ENCODE results near the gene DYNC2I2.

DYNC2I2 gene

GRCh38 chr9:128625391-128626146 is 31.1 kb downstream of the DYNC2I2 start:
- H3K27ac ChIP-seq, result peak overlapping the region; percentile 99
- DNase-seq (ENCODE audit: low spot score), result no peak
- TF ChIP-seq CTCF (conservative IDR thresholded peaks at IDR 0.05; ENCODE audit: low read depth), result no peak
- ChIA-PET POLR2A (ENCODE audit: low non-redundant PET) (interaction anchor here (1.1 kb wide), 1 partner anchor 36 kb away, joined by 3 read pairs; no protein-coding TSS in a partner anchor), CTCF (interaction anchor here (0.6 to 1.3 kb wide), 3 partner anchors 9 to 10 kb away, joined by 3 to 13 read pairs (median 4); no protein-coding TSS in a partner anchor)

- POLR2A ChIA-PET (ENCODE audit: low non-redundant PET), result interaction anchor here (0.6 to 0.7 kb wide), 2 partner anchors 40 to 583 kb away, joined by 3 to 4 read pairs; no protein-coding TSS in a partner anchor
- no peak for TF ChIP-seq CTCF (conservative IDR thresholded peaks at IDR 0.05; ENCODE audit: low read depth)
- peak overlapping the region; percentile 99 for H3K27ac ChIP-seq
- CTCF ChIA-PET, result interaction anchor here (0.6 to 1.3 kb wide), 3 partner anchors 10 to 186 kb away, joined by 3 to 13 read pairs (median 4); no protein-coding TSS in a partner anchor
- no peak for DNase-seq (ENCODE audit: low spot score)
Observed at GRCh38 chr9:128624566-128624965, 32.1 kb downstream of the DYNC2I2 start.

GRCh38 chr9:128621730-128622455 is 34.8 kb downstream of the DYNC2I2 start:
- H3K27ac ChIP-seq, result peak overlapping the region; percentile 6
- no peak for DNase-seq (ENCODE audit: low spot score)
- no peak for TF ChIP-seq CTCF (conservative IDR thresholded peaks at IDR 0.05; ENCODE audit: low read depth)
- ChIA-PET POLR2A (ENCODE audit: low non-redundant PET) (interaction anchor here (0.6 kb wide), 1 partner anchor 80 kb away, joined by 6 read pairs; no protein-coding TSS in a partner anchor), CTCF (interaction anchor here (0.7 to 0.9 kb wide), 3 partner anchors 11 to 104 kb away, joined by 3 to 5 read pairs (median 5); no protein-coding TSS in a partner anchor)

GRCh38 chr9:128619779-128620178 is 36.9 kb downstream of the DYNC2I2 start:
- TF ChIP-seq CTCF (conservative IDR thresholded peaks at IDR 0.05; ENCODE audit: low read depth), result no peak
- CTCF ChIA-PET, result interaction anchor here (0.7 kb wide), 1 partner anchor 196 kb away, joined by 4 read pairs; no protein-coding TSS in a partner anchor
- POLR2A ChIA-PET (ENCODE audit: low non-redundant PET), result interaction anchor here (0.6 to 0.7 kb wide), 2 partner anchors 37 to 1757 kb away, joined by 3 read pairs; no protein-coding TSS in a partner anchor
- peak overlapping the region; percentile 28 for H3K27ac ChIP-seq
- no peak for DNase-seq (ENCODE audit: low spot score)

GRCh38 chr9:128619127-128619526 is 37.5 kb downstream of the DYNC2I2 start:
- CTCF ChIA-PET, result no interaction called here
- peak overlapping the region; percentile 1 for H3K27ac ChIP-seq
- POLR2A ChIA-PET (ENCODE audit: low non-redundant PET), result no interaction called here
- no peak for DNase-seq (ENCODE audit: low spot score)
- no peak for TF ChIP-seq CTCF (conservative IDR thresholded peaks at IDR 0.05; ENCODE audit: low read depth)

- ChIA-PET POLR2A (ENCODE audit: low non-redundant PET) (no interaction called here), CTCF (interaction anchor here (0.6 kb wide), 1 partner anchor 118 kb away, joined by 5 read pairs; no protein-coding TSS in a partner anchor)
- DNase-seq (ENCODE audit: low spot score), result no peak
- no peak for TF ChIP-seq CTCF (conservative IDR thresholded peaks at IDR 0.05; ENCODE audit: low read depth)
- H3K27ac ChIP-seq, result peak overlapping the region; percentile 25
Observed at GRCh38 chr9:128617943-128618342, 38.7 kb downstream of the DYNC2I2 start.

Measured in RWPE1 (cell line).